ENCODE results near the gene CSNK1A1L. TPM values are rescaled to one million over a fixed set of nuclear protein-coding genes. Genes with fewer than 3 reads are reported as not detected.

Gene CSNK1A1L
- total RNA-seq, 1 experiment from 2014 or later = not detected

DNA sequence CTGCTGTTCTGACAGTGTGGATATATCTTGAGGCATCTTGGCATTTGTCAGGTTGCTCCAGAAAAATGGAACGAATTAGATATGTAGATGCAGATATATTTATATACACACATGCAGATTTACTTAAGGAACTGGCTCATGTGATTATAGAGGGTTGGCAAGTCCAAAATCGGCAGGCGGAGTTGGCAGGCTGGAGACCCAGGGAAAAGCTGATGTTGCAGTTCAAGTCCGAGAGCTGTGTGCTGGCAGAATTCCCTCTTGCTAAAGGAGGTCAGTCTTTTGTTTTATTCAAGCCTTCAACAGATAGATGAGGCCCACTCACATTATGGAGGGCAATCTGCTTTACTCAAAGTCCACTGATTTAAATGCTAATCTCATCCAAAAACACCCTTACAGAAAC, 24.4 kb upstream of the CSNK1A1L start:
- Mint-ChIP-seq H3K36me3 (ENCODE audit: insufficient read depth, unreplicated experiment) (no peaks in the 10 kb centered on the region), H3K9me3 (ENCODE audit: unreplicated experiment) (no peaks in the 10 kb centered on the region), H3K27me3 (ENCODE audit: insufficient read depth, unreplicated experiment) (peaks cover 14% of the 10 kb centered on the region), H3K4me3 (ENCODE audit: unreplicated experiment) (no peak overlapping the region), H3K27ac (ENCODE audit: unreplicated experiment) (no peak overlapping the region), H3K4me1 (ENCODE audit: low read depth, unreplicated experiment) (peaks cover 16% of the 10 kb centered on the region)
- intact Hi-C loops (cut with micrococcal nuclease; ENCODE audit: unreplicated experiment) = no loop called here
- peaks cover 9% of the 10 kb centered on the region; the same call in 1 of the 2 replicates for H3K4me1 ChIP-seq
- ChIA-PET CTCF (no interaction called here), POLR2A (no interaction called here)
- no TSS peak for BruUV-seq (replicated peaks)
- no peaks in the 10 kb centered on the region for H3K9me3 ChIP-seq
- no peaks in the 10 kb centered on the region for H3K27me3 ChIP-seq (replicated peaks; ENCODE audit: control insufficient read depth, insufficient read depth, low read length)
- H3K4me3 ChIP-seq (ENCODE audit: low read depth, low read length) = no peak overlapping the region
- TF ChIP-seq, protein P1, sequence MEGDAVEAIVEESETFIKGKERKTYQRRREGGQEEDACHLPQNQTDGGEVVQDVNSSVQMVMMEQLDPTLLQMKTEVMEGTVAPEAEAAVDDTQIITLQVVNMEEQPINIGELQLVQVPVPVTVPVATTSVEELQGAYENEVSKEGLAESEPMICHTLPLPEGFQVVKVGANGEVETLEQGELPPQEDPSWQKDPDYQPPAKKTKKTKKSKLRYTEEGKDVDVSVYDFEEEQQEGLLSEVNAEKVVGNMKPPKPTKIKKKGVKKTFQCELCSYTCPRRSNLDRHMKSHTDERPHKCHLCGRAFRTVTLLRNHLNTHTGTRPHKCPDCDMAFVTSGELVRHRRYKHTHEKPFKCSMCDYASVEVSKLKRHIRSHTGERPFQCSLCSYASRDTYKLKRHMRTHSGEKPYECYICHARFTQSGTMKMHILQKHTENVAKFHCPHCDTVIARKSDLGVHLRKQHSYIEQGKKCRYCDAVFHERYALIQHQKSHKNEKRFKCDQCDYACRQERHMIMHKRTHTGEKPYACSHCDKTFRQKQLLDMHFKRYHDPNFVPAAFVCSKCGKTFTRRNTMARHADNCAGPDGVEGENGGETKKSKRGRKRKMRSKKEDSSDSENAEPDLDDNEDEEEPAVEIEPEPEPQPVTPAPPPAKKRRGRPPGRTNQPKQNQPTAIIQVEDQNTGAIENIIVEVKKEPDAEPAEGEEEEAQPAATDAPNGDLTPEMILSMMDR (IDR thresholded peaks at IDR 0.05; ENCODE audit: insufficient read depth in 1 of 2, low read depth in 1 of 2, low read length in 1 of 2, severe bottlenecking in 1 of 2, unreplicated experiment in 1 of 2) = no peak
- DNase-seq = no peak
- no peaks in the 10 kb centered on the region for H3K36me3 ChIP-seq (ENCODE audit: control insufficient read depth, insufficient read depth, low read length)

GRCh38 chr13:37127691-37128241, 22.3 kb upstream of the CSNK1A1L start:
- H3K9me3 ChIP-seq = no peaks in the 10 kb centered on the region
- H3K9me3 Mint-ChIP-seq (ENCODE audit: unreplicated experiment) = no peaks in the 10 kb centered on the region
- DNase-seq = no peak
- no peak overlapping the region for H3K4me3 ChIP-seq (ENCODE audit: low read depth, low read length)
- TF ChIP-seq, protein P1 (IDR thresholded peaks at IDR 0.05; ENCODE audit: insufficient read depth in 1 of 2, low read depth in 1 of 2, low read length in 1 of 2, severe bottlenecking in 1 of 2, unreplicated experiment in 1 of 2) = no peak
- no peaks in the 10 kb centered on the region for H3K4me1 ChIP-seq
- intact Hi-C loops (cut with micrococcal nuclease; ENCODE audit: unreplicated experiment) = no loop called here
- H3K4me1 Mint-ChIP-seq (ENCODE audit: low read depth, unreplicated experiment) = no peaks in the 10 kb centered on the region
- H3K4me3 Mint-ChIP-seq (ENCODE audit: unreplicated experiment) = no peak overlapping the region
- no peaks in the 10 kb centered on the region for H3K36me3 ChIP-seq (ENCODE audit: control insufficient read depth, insufficient read depth, low read length)
- H3K27ac Mint-ChIP-seq (ENCODE audit: unreplicated experiment) = no peak overlapping the region
- peaks cover 18% of the 10 kb centered on the region for H3K27me3 Mint-ChIP-seq (ENCODE audit: insufficient read depth, unreplicated experiment)
- ChIA-PET CTCF (no interaction called here), POLR2A (no interaction called here)
- no TSS peak for BruUV-seq (replicated peaks)
- no peaks in the 10 kb centered on the region for H3K27me3 ChIP-seq (replicated peaks; ENCODE audit: control insufficient read depth, insufficient read depth, low read length)
- no peaks in the 10 kb centered on the region for H3K36me3 Mint-ChIP-seq (ENCODE audit: insufficient read depth, unreplicated experiment)

- no TSS peak for BruUV-seq (replicated peaks)
- Histone ChIP-seq H3K36me3 (ENCODE audit: control insufficient read depth, insufficient read depth, low read length) (no peaks in the 10 kb centered on the region), H3K27me3 (replicated peaks; ENCODE audit: control insufficient read depth, insufficient read depth, low read length) (no peaks in the 10 kb centered on the region), H3K4me3 (ENCODE audit: low read depth, low read length) (no peak overlapping the region), H3K4me1 (no peaks in the 10 kb centered on the region), H3K9me3 (no peaks in the 10 kb centered on the region)
- no peak overlapping the region for H3K27ac Mint-ChIP-seq (ENCODE audit: unreplicated experiment)
- intact Hi-C loops (cut with micrococcal nuclease; ENCODE audit: unreplicated experiment) = no loop called here
- ChIA-PET POLR2A (no interaction called here), CTCF (no interaction called here)
- DNase-seq = no peak
- TF ChIP-seq, protein P1 (IDR thresholded peaks at IDR 0.05; ENCODE audit: insufficient read depth in 1 of 2, low read depth in 1 of 2, low read length in 1 of 2, severe bottlenecking in 1 of 2, unreplicated experiment in 1 of 2) = no peak
- no peaks in the 10 kb centered on the region for H3K36me3 Mint-ChIP-seq (ENCODE audit: insufficient read depth, unreplicated experiment)
- peaks cover 28% of the 10 kb centered on the region for H3K27me3 Mint-ChIP-seq (ENCODE audit: insufficient read depth, unreplicated experiment)
- H3K4me3 Mint-ChIP-seq (ENCODE audit: unreplicated experiment) = no peak overlapping the region
- H3K4me1 Mint-ChIP-seq (ENCODE audit: low read depth, unreplicated experiment) = no peaks in the 10 kb centered on the region
- no peaks in the 10 kb centered on the region for H3K9me3 Mint-ChIP-seq (ENCODE audit: unreplicated experiment)
These were observed 17.9 kb upstream of the CSNK1A1L start for GRCh38 chr13:37123337-37123736.

Measured in Caco-2 (cell line).